ENCODE results near the gene CHRND.

- TF ChIP-seq, protein P1, sequence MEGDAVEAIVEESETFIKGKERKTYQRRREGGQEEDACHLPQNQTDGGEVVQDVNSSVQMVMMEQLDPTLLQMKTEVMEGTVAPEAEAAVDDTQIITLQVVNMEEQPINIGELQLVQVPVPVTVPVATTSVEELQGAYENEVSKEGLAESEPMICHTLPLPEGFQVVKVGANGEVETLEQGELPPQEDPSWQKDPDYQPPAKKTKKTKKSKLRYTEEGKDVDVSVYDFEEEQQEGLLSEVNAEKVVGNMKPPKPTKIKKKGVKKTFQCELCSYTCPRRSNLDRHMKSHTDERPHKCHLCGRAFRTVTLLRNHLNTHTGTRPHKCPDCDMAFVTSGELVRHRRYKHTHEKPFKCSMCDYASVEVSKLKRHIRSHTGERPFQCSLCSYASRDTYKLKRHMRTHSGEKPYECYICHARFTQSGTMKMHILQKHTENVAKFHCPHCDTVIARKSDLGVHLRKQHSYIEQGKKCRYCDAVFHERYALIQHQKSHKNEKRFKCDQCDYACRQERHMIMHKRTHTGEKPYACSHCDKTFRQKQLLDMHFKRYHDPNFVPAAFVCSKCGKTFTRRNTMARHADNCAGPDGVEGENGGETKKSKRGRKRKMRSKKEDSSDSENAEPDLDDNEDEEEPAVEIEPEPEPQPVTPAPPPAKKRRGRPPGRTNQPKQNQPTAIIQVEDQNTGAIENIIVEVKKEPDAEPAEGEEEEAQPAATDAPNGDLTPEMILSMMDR (IDR thresholded peaks at IDR 0.05; ENCODE audit: insufficient read depth, low read depth, low read length), result no peak
- no peak for TF ChIP-seq EZH2 (IDR thresholded peaks at IDR 0.05; ENCODE audit: insufficient read depth, low read length)
Observed at GRCh38 chr2:232496501-232497270, 29.3 kb upstream of the CHRND start.
